GM19099 (cell line): ENCODE measurements around the gene PITRM1.

Source experiments
- POLR2A ChIP-seq: IDR thresholded peaks from 3 replicates; pipeline ENCODE4 v1.6.1; 2011; ENCODE audit warnings: low read depth; ENCODE audit not compliant: insufficient read length; ENCODE audit errors: extremely low read depth

Gene PITRM1

DNA sequence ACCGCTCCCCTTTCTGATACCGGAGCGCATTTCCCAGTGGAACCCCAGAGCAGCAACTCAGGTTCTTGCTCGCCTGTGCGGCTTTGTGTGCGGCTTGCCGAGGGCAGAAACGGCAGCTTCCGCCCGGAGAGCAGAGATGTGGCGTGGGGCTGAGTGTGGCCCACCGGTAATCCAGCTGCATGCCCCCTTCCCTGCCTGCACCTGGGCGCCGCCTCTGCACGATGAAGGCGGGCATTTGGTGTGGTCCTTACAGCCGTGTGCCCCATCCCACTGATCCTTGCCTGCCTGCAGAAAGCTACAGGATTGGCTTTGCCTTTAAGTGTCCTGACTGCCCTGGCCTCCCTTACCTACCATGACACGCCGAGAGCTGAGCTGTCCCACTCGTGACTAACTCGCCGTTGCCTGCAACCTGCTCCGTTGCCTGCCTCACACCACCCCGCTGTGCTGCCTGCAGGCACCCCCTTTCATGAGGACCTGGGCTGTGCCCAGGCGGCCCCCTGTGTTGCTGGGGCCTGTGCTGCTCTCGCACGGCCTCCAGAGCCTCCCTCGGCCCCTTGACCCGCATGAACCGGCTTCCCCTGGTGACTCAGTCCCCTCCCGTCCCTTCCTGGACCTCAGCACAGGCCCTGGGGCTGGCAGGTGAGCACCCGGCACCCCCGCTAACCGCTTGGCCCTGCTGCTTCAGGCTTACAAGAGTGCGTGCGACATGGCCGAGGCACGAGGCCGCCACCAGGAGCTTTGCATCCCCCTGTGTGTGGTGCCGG is 48.0 kb downstream of the PITRM1 start:
- no peak for TF ChIP-seq POLR2A

DNA sequence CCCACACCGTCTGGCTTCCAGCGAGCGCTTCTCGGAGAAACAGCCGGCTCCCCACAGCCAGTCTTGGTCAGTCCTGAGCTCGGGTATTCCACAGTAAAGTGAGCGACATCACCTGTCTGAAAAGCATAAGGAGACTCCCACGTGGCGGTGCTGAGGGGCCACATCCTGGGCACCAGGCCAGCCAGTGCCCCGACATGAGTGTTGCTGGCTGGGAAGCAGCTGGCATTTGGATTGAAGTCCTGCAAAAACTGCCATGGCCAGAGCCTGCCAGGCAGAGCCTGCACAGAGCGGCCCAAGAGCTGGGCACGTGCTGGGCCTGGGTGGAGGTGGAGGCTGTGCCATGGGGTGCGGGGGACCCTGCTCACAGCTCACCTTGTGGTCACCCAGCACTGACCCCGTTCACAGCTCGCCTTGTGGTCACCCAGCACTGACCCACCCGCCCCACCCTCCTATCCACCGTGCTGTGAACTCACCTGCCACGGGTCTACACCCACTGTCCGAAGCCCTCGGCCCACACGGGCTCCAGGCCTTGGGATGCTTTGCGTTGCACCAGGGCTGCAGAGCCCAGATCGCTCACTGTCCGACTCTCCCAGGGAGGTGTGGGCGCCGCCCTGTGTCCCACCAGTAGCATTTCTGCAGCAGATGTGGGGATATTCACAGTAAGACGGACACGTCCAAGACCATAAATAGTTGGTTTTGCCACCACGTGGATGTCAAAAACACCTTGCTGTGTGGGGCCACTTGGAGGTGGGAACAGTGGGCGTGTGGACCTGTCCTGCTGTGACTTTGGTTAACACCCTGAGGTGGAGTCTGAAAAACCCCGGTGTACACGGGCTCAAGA is 48.8 kb downstream of the PITRM1 start:
- TF ChIP-seq POLR2A = no peak

DNA sequence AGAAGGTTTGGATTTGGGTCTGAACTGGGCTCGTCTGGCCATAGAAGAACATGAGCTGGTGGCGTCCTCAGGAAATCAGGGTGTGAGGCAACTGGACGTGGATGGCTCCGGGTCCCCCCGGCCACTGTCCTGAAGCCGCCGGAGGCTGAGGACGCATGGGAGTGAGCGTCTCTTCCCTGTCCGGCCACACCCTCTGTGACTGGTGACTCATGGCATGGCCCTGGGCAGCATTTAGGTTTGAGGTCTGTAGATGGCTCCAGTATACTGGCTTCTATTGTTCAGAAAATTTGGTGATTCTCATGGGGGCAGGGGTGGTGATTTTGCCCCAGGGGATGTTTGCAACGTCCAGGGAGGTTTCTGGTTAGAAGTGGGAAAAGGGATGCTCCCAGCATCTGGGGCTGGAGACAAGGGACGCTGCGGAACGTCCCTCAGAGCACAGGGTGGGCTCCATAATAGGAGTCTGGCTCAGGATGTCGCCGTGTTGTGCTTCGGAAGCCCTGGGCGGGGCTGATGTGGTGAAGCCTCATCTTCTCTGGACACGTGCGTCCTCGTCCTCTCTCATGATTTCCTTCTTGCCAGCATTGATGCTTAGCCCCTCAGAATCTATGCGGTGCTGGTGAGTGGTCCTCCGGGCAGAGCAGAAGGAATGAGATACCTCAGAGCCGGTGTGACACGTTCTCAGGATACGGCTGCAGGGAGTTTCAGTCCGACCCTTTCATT is 49.9 kb downstream of the PITRM1 start:
- TF ChIP-seq POLR2A = no peak

DNA sequence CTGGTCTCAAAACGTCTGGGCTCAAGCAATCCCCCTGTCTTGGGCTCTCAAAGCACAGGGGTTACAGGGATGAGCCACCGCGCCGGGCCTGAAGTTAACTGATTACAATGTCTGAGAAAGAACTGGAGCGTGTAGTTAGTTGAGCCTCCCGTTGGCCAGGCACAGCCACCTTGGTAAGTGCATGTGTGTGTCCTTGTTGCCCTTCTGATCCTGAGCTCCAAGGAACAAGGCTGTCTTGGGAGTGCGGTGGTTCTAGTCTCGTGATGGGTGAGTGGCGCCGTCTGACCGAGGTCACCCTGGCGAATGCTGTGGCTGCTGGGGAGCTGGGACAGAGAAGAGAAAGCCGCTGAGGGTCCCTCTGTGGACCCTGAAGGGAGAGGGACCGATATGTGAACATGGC is 50.5 kb downstream of the PITRM1 start:
- no peak for TF ChIP-seq POLR2A

DNA sequence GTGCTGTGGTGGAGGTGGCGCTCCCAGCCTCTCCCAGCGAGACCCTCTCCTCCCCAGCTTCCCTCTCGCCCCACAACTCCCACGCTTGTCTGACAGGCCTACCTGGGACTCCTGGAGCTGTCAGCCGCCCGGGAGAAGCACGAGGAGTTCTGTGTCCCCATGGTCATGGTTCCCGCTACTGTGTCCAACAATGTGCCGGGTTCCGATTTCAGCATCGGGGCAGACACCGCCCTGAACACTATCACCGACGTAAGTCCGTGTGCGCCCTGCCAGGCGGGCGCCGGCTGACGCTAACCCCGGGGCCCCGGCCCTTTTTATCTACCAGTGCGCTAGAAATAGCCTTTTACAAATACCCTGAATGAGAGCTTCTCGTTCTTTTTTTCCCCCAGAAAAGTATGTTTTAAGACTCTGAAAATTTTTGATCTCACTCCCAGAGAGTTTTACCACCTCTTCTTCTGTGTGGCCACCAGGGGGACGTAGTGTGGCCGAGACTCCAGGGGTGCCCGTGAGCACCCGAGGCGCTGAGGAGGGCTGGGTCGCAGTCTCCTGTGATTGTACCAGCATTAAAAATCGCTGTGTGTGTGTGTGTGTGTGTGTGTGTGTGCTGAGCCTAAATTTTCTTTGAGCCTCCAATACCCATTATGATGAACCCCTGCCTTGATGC is 52.7 kb downstream of the PITRM1 start:
- no peak for TF ChIP-seq POLR2A

DNA sequence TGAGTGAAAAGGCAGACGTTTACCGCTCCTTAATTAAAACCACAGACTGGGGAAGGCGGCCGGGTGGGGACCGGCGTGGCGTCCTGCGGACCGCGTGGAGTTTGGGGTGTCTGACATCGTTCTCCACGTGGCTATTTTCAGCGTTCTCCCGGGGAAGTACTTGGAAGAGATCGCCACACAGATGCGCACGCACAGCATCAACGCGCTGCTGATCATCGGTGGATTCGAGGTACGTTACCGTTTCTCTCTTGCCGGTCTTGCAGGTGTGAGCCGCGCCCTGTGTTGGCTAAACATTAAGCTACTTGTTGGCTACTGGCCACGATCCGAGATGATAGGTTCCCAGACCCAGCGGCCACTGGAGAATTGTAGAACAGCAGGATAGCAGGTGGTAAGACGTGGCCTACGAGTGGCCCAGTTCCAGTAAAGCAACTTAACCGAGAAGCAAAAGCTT is 53.9 kb downstream of the PITRM1 start:
- no peak for TF ChIP-seq POLR2A

DNA sequence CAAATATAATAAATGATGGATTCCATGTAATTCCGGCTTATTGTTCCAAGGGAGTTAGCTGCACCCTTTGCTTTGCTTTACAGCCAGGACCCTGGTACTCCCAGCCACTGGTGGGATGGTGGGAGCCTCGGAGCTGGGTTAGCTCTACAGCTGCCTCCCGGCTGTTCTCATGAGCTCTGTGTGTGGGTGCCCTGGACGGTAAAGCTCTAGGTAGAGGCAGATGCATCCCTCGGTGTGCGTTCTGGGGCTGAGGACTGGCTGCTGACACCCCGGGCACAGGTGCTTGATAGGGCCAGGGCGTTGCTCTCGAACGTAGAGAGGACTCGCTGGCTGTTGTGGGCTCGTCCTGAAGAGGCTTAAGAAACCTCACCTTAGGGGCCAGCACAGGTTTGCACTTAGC is 55.1 kb downstream of the PITRM1 start:
- TF ChIP-seq POLR2A = no peak

DNA sequence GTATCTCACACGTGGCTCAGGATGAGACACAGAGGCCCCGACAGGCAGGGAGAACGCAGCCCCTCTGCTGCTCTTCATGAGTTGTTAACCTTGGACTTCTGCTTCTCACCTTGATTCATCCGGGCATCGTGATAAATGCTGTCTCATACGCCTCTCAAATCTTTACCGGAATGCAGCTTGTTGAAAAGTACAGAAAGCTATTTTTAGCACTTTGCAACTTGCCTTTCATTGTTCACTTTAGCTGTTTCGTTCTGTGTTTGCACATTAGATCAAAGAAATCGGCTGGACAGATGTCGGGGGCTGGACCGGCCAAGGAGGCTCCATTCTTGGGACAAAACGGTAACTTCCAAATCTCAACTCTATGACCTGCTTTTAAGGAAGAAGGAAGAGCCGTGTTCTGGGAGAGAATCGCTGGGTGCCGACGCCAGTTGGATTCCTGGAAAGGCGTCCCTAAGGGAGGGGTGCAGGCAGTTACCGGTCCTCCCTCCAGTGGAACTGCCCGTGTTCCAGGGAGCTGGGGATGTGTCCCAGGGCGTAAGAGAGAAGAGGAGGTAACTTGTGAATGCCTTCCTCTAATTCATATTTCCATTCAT is 56.0 kb downstream of the PITRM1 start:
- no peak for TF ChIP-seq POLR2A

DNA sequence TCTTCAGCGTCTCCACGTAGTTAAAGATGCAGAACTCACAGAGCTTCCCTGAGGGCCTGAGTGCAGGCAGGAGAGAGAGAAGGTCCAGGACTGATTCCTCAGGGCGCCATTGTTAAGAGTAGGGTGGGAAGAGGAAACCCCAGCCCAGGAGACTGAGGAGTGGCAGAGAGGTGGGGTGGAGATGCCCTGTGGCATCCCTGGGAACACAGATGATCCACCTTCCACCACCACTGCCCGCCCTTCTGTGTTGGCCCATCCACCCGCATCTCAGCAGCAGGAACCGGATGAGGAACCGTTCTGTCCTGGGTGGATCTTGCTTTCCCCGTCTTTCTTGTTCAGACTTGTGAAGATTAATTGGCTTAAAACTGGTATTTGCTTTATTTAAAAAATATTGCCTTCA is 56.9 kb downstream of the PITRM1 start:
- TF ChIP-seq POLR2A = no peak

DNA sequence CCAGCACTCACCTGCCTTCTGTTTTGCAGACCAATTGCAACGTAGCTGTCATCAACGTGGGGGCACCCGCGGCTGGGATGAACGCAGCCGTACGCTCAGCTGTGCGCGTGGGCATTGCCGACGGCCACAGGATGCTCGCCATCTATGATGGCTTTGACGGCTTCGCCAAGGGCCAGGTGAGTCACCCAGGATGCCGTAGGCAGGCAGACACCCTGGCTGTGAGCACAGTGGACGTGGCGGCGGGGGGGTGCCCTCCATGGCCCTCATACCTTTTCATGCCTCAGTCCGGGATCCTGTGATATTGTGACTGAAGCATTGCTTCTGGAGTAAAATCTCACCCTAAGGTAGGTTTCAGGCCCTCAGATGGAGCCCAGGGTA is 59.2 kb downstream of the PITRM1 start:
- no peak for TF ChIP-seq POLR2A

DNA sequence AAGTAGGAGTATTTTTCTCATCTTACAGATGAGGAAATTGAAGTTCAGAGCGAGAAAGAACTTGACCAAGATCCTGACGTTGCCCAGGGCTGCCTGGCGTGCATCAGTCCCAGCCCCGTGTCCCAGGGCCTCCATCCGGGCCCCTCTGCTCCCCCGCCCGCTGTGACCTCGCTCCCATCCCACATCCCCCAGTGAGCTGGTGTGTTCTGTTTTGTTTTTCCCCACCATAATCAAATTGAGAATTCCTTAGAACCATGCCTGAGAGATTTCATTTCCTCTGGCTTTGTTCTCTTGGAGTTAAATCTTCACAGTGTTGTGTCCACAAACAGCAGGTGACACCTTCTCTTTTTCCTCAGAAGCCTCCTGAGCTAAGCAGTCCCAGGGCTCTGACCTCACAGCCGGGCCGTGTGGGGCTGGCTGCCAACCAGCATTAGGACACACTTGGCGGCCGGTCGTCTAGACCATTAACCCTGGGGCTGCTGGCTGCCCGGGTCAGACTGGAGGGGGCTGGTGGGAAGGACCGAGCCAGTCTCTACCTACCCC is 60.9 kb downstream of the PITRM1 start:
- no peak for TF ChIP-seq POLR2A

DNA sequence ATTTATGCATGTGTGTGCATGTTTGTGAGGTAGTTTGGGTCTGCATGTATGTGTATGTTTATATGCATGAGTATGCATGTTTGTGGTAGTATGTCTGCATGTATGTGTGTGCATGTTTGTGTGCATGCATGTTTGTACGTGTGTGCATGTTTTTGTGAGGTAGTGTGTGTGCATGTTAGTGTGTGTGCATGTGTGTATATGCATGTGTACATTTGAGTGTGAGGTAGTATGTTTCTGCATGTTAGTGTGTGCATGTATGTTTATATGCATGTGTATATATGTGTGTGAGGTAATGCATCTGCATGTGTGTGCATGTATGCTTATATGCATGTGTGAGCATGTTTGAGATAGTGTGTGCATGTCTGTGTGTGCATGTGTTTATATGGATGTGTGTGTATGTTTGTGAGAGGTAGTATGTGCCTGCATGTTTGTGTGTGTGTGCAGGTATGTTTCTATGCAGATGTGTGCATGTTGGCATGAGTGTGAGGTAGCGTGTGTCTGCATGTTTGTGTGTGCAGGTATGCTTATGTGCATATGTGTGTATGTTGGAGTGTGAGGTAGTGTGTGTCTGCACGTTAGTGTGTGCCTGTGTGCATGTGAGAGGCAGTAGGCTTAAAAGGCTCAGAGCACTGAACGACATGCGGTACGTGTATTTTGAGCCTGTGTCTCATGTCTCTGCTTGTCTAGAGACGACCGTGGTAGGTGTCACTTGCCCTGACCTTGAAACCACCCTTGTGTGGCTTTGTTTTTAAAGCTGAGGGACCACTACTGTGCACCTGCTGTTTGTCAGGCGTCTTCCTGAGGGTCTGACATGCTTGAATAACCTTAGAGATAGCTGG is 61.6 kb downstream of the PITRM1 start:
- no peak for TF ChIP-seq POLR2A

DNA sequence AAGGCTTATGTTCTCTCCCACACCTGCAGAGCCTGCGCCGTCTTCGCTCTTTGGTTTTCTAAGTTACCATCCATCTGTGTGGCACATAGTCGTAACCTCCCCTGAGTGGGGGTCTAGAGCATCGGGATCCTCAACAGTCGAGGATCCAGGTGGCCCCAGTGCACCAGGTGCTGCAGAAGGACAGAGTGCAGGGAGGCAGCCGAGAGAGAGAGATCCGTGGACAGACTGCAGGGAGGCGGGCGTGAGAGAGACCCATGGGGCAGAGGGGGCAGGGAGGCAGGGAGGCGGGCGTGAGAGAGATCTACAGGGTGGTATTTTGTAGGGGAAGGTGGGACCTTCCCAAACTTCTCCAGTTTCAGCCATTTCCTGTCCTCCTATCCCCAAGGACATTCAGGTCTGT is 62.9 kb downstream of the PITRM1 start:
- TF ChIP-seq POLR2A = no peak
